SJCRH30 (cell line): ENCODE results near the gene LRRC1. TPM values are rescaled to one million over a fixed set of nuclear protein-coding genes. Genes with fewer than 3 reads are reported as not detected.

Source experiments
- DNase-seq, 2 experiments: peaks; one replicate each; pipeline ENCODE4 v3.0.0-alpha.2; 2015 to 2020
- H3K27ac ChIP-seq: fragments of 250-450 bp; sonication (Bioruptor Pico); 2 replicates; pipeline ENCODE4 v1.5.1; 2020; ENCODE audit warnings: mild to moderate bottlenecking, moderate library complexity
- H3K27me3 ChIP-seq: fragments of 250-450 bp; sonication (Bioruptor Pico); 2 replicates; pipeline ENCODE4 v1.5.1; 2020; ENCODE audit warnings: mild to moderate bottlenecking, moderate library complexity
- H3K36me3 ChIP-seq: fragments of 250-450 bp; sonication (Bioruptor Pico); 2 replicates; pipeline ENCODE4 v1.5.1; 2020; ENCODE audit warnings: mild to moderate bottlenecking, moderate library complexity
- H3K4me1 ChIP-seq: fragments of 250-450 bp; sonication (Bioruptor Pico); 2 replicates; pipeline ENCODE4 v1.5.1; 2020; ENCODE audit warnings: mild to moderate bottlenecking, moderate library complexity
- H3K4me3 ChIP-seq: fragments of 250-450 bp; sonication (Bioruptor Pico); 2 replicates; pipeline ENCODE4 v1.5.1; 2020; ENCODE audit warnings: mild to moderate bottlenecking, moderate library complexity
- H3K9me3 ChIP-seq: fragments of 250-450 bp; sonication (Bioruptor Pico); replicated peaks from 2 replicates; pipeline ENCODE4 v1.5.1; 2020; ENCODE audit warnings: mild to moderate bottlenecking, moderate library complexity
- total RNA-seq: library from RNA; depleted of rRNA; stranded (reverse); fragments of >200 nt; shearing (Covaris generic); gene quantifications from 2 replicates; pipeline ENCODE4 v1.2.3, GENCODE V29; 2014

LRRC1 gene
- total RNA-seq, 1 experiment from 2014 or later, result 7.4 TPM

- DNase-seq, result no peak
- Histone ChIP-seq H3K27ac (no peak overlapping the region), H3K9me3 (no peaks in the 10 kb centered on the region), H3K27me3 (no peaks in the 10 kb centered on the region), H3K4me1 (no peaks in the 10 kb centered on the region), H3K36me3 (no peaks in the 10 kb centered on the region), H3K4me3 (no peak overlapping the region)
These were observed 20.7 kb downstream of the LRRC1 start for GRCh38 chr6:53815381-53816119.

- Histone ChIP-seq H3K9me3 (no peaks in the 10 kb centered on the region), H3K27ac (no peak overlapping the region), H3K27me3 (no peaks in the 10 kb centered on the region), H3K36me3 (no peaks in the 10 kb centered on the region), H3K4me3 (no peak overlapping the region), H3K4me1 (peaks cover 7% of the 10 kb centered on the region)
- DNase-seq, result no peak
These were observed 24.2 kb downstream of the LRRC1 start for GRCh38 chr6:53818858-53819609.

- Histone ChIP-seq H3K4me3 (peak overlapping the region; percentile 16; the same call in 1 of the 2 replicates), H3K36me3 (no peaks in the 10 kb centered on the region), H3K9me3 (no peaks in the 10 kb centered on the region), H3K27me3 (no peaks in the 10 kb centered on the region), H3K27ac (no peak overlapping the region), H3K4me1 (peaks cover 7% of the 10 kb centered on the region)
- DNase-seq, result peak; percentile 13 to 48
These were observed 27.8 kb downstream of the LRRC1 start for GRCh38 chr6:53822401-53823125.

GRCh38 chr6:53824714-53825113 is 29.9 kb downstream of the LRRC1 start:
- Histone ChIP-seq H3K27ac (no peak overlapping the region), H3K4me1 (peaks cover 7% of the 10 kb centered on the region), H3K36me3 (no peaks in the 10 kb centered on the region), H3K9me3 (no peaks in the 10 kb centered on the region), H3K4me3 (no peak overlapping the region), H3K27me3 (no peaks in the 10 kb centered on the region)
- no peak for DNase-seq

DNA sequence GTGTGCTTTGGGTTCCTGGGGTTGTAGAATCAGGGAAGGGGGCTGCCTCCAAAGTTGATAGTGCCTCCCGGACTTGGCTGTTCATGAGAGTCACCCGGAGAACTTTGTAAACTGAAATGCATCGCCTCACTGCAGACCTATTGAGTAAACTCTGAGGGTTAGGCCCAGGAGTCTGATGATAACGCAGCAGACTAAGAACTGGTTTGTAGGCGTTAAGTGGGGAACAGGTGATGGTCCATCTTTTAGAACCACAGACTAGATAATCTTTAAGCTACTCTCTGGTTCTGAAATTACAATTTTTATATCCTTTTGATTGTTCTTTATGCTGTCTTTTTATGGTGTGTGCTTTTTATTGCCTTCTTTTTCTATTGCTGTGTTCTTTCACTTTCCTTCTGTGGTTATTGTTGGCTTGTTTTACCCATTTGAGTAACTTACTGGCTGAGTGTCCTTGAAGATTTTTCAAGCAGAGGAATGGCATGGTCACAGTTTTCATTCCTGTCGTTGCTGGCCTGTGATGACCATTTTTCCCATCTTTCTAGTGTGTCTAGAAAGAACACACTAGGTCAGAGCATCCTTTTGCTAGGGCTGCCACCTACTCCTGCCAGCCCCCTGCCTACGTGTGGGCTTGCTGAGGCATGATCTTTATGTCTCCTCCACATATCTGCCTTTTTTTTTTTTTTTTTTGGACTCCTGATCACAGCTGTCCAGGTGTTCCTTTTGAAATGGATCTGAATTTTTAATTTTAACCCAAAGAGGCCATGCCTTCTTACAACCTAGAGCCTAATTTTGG is 30.9 kb downstream of the LRRC1 start:
- no peak overlapping the region for H3K27ac ChIP-seq
- H3K36me3 ChIP-seq, result no peaks in the 10 kb centered on the region
- no peaks in the 10 kb centered on the region for H3K9me3 ChIP-seq
- no peaks in the 10 kb centered on the region for H3K27me3 ChIP-seq
- no peak overlapping the region for H3K4me3 ChIP-seq
- DNase-seq, result no peak
- H3K4me1 ChIP-seq, result peaks cover 7% of the 10 kb centered on the region

DNA sequence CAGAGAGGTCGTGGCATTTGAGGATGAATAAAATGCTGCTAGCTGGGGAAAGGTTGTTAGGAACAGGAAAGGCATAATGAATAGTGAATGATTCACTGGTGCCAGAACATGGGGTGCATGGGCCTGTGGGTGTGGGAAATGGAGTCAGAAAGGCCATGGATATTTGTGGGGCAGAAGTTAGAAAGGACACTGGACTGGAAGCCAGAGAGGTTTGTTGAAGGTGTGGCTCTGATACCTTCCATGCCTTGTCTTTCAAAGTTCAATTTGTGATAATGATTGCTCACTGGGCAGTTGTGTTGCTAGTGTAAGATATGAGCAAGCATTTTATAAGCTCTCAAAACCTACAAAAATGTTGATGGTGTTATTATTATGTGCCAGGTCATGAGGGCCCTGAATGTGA is 32.7 kb downstream of the LRRC1 start:
- H3K9me3 ChIP-seq, result no peaks in the 10 kb centered on the region; the same call in 1 of the 2 replicates
- no peaks in the 10 kb centered on the region for H3K27me3 ChIP-seq
- no peak overlapping the region for H3K4me3 ChIP-seq
- H3K36me3 ChIP-seq, result no peaks in the 10 kb centered on the region
- no peak for DNase-seq
- no peak overlapping the region for H3K27ac ChIP-seq
- H3K4me1 ChIP-seq, result peaks cover 6% of the 10 kb centered on the region

DNA sequence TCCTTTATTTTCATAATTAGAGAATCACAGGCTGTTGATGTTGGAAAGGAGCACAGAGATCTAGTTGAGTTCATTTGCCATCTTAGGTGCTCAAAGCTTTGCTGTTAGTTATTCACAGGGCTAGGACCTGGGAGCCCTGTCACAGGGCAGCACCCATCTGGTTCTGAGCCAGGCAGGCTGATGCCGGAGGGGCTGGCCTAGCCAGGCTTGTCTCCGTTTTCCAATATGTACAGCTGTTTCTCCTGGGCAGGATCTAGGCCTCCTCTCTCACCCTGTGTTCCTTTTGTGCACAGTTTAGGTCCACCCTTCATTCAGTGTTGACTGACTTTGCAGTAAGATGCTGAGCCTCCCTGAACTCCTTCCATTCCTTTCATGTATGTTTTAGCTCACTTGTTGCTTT is 33.4 kb downstream of the LRRC1 start:
- H3K4me3 ChIP-seq, result no peak overlapping the region
- DNase-seq, result peak in 1 of 2 experiments; percentile 27
- no peaks in the 10 kb centered on the region for H3K27me3 ChIP-seq
- H3K9me3 ChIP-seq, result no peaks in the 10 kb centered on the region; the same call in 1 of the 2 replicates
- H3K4me1 ChIP-seq, result 0 out of 2 replicates have a peak, but pooled peaks cover 3% of the 10 kb centered on the region
- H3K36me3 ChIP-seq, result no peaks in the 10 kb centered on the region
- H3K27ac ChIP-seq, result no peak overlapping the region

GRCh38 chr6:53828966-53829697 is 34.3 kb downstream of the LRRC1 start:
- 0 out of 2 replicates have a peak, but pooled peaks cover 5% of the 10 kb centered on the region for H3K4me1 ChIP-seq
- no peaks in the 10 kb centered on the region for H3K27me3 ChIP-seq
- no peaks in the 10 kb centered on the region; the same call in 1 of the 2 replicates for H3K9me3 ChIP-seq
- no peaks in the 10 kb centered on the region for H3K36me3 ChIP-seq
- H3K27ac ChIP-seq, result no peak overlapping the region
- no peak overlapping the region for H3K4me3 ChIP-seq
- DNase-seq, result no peak

DNA sequence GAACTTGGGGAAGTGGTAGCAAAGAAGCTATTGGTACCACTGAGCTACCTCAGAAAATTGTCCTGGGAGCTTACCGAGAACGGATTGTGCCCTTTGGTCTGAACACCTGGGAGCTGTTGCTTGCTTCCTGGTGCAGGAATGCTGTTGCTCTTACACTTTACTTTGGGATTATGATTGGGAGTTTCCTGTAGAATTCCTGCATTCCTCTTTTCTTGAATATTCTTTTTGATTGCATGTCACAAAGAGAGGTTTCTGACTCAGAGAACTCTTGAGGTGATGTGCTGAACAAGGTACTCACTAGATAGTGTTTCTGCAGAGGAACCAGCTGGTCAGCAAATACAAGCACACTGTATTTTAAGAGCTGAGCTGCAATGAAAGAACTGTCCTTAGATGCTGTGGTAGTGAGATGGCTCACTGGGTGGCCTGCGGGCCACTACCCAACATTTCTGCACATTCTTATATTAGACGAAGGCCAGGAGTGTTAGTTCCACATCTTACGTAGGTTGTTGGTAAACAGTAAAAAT is 35.0 kb downstream of the LRRC1 start:
- no peak overlapping the region for H3K27ac ChIP-seq
- no peaks in the 10 kb centered on the region; the same call in 1 of the 2 replicates for H3K9me3 ChIP-seq

GRCh38 chr6:53830366-53830765 is 35.6 kb downstream of the LRRC1 start:
- H3K27me3 ChIP-seq, result no peaks in the 10 kb centered on the region
- H3K4me3 ChIP-seq, result no peak overlapping the region
- DNase-seq, result no peak
- H3K27ac ChIP-seq, result no peak overlapping the region
- H3K9me3 ChIP-seq, result no peaks in the 10 kb centered on the region; the same call in 1 of the 2 replicates
- 0 out of 2 replicates have a peak, but pooled peaks cover 5% of the 10 kb centered on the region for H3K4me1 ChIP-seq
- H3K36me3 ChIP-seq, result no peaks in the 10 kb centered on the region

More for the DNA sequence above, 35.0 kb downstream of the LRRC1 start:
- no peaks in the 10 kb centered on the region for H3K27me3 ChIP-seq
- H3K36me3 ChIP-seq, result no peaks in the 10 kb centered on the region
- DNase-seq, result no peak
- 0 out of 2 replicates have a peak, but pooled peaks cover 5% of the 10 kb centered on the region for H3K4me1 ChIP-seq
- H3K4me3 ChIP-seq, result no peak overlapping the region

DNA sequence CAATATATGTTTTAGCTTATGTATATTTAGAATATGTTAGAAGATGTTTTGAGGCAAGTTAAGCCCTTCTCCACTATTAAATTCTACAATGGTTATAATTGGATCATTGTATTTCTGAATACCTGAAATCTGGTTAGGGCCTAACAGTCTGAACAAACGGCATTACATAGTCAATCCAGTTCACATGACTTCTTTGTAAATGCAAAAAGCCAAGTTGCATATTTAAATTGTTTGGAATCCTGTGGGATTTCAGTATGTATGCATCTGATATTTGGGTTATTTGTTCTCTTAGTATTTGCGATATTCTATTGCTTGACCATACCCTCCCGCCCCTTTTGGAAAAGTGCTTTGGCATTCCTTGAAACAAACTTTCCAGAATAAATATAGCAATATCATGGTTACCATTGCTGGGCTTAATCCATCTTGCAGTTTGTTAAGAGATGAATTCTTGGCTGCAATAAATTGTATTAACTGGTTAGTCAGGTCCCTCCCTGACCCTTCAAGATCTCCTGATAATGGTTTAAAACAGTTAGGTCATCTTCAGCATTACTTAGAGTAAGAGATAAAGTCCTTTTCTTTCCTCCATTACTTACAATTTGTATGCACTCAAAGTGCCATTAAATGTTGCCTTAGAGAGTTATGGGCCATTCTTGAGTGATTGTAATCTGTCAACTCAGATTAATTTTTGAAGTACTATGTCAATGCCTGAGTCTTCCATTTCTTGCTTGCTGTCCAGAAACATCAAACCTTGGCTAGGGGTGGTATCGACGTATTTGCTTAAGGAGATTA is 36.5 kb downstream of the LRRC1 start:
- Histone ChIP-seq H3K4me3 (no peak overlapping the region), H3K36me3 (no peaks in the 10 kb centered on the region), H3K27ac (no peak overlapping the region), H3K27me3 (no peaks in the 10 kb centered on the region), H3K9me3 (no peaks in the 10 kb centered on the region; the same call in 1 of the 2 replicates), H3K4me1 (peaks cover 11% of the 10 kb centered on the region)
- no peak for DNase-seq

DNA sequence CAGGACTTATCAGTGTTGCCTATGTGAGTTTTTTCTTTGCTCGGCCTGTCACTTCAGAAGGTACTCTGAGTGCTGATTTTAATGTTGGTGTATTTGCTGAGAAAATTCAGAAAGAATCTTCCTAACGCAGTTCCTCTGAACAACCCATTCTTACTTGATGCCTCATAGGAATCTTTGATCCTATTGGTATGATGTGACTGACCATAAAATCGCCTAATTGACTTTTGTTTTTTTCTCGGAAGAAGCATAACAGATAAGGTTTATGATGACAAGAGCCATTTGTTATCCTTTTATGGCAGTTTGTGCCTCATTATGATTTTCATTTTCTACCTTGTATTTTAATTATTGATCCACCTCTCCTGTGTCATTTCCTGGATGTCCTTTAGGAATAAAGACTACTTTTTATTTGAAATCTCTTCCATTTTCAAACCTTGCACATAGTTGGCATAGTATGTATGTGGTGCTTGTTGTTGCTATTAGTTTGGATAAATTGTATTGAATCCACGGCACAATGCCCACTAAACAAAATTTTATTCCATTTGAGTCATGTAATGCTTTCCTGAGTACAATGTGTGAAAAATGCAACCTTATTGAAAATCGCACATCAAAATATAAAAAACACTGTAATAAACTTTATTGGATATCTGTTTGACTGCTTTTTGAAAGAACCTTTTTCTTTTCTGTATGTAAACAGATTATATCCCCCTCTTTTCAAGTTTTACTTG is 37.3 kb downstream of the LRRC1 start:
- Histone ChIP-seq H3K27ac (no peak overlapping the region), H3K9me3 (no peaks in the 10 kb centered on the region; the same call in 1 of the 2 replicates), H3K36me3 (no peaks in the 10 kb centered on the region), H3K4me1 (peaks cover 17% of the 10 kb centered on the region), H3K4me3 (no peak overlapping the region), H3K27me3 (no peaks in the 10 kb centered on the region)
- DNase-seq, result no peak
